Activated CD8-positive, alpha-beta memory T cell treated with anti-CD3 and anti-CD28 coated beads, Interleukin-2, amount 50 U/mL, for 1 hour (primary cell): ENCODE results near the gene RCOR3.
A peak's percentile ranks its signal among the peaks of the same experiment; 100 is the strongest.
"Not testable (repeated sequence)": the region's sequence is repeated elsewhere in the genome, so short reads cannot be mapped to it uniquely, and the experiment has no call there.

Experiments
- DNase-seq: peaks from one replicate; pipeline ENCODE4 v3.0.0-alpha.2; 2020; ENCODE audit errors: extremely low read depth

Gene RCOR3

DNA sequence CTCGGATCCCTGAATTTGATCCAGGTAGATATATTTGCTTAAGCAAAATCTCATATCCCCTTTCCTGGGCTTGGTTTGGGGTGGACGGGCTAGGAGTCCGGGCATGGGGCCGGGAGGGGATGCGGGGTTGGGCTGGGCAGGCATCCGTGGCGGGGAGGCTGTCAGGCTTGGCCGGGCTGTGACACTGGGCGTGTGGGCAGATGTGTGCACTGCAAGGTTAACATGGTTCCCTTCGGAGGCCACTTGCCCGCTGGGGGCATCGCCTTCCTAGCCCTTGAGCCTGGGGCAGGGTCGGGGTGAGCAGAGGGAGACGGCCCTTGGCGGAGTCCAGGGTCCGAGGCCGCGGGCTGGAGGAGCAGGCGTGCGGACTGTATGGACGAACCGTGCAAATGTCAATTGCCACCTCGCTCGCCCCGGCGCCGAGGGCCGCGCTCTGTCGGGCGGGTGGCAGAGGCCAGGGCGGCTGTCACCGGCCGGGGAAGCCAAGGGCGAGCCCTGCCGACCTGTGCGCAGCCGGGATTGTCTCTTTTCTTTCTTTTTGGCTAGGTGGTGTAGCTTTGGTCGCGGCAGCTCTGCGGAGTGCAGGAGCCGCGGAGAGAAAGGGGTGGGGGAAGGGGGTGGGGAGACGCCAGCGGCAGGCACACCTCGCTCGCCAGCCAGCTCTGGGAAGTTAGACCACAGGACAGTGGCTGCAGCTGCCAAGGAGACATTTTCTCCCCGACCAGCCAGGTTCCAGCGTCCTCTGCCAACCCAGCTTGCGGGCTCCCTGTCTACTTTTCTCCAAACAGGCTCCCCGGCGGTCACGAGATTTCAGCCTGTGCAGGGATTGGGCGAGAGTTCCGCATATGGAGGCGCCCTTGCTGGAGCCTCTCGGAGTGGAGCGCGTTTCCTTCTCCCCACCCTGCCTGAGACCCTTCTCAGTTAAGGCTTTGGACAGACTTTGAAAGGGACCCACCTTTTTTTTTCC, 1.3 kb downstream of the RCOR3 start:
- peak; percentile 7 for DNase-seq

DNA sequence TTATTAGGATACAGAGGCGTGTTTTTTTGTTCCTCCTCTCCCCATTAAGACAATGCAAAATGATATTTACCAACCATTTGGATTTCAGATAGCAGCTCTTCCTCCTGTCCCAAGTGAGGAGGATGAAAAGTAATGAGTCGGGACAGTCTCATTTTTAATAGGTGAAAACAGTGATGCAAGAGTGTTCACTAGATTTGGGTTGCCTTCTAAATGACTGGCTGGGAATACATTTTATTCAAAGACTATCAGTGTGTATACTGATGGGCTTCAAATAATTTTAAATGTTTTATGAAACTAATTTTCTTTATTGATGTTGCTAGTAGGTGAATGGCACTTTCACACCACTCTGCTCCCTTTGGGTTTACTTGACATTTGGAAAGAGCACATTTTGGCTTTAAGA, 2.1 kb downstream of the RCOR3 start:
- no peak for DNase-seq

DNA sequence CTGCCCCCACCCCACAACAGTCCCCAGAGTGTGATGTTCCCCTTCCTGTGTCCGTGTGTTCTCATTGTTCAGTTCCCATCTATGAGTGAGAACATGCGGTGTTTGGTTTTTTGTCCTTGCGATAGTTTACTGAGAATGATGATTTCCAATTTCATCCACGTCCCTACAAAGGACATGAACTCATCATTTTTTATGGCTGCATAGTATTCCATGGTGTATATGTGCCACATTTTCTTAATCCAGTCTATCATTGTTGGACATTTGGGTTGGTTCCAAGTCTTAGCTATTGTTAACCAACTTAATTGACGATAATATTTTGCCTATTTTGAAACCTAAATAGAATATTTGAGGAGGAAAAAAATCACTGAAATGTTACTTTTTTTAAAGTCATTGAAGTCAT, 3.9 kb downstream of the RCOR3 start:
- not testable (repeated sequence) for DNase-seq

DNA sequence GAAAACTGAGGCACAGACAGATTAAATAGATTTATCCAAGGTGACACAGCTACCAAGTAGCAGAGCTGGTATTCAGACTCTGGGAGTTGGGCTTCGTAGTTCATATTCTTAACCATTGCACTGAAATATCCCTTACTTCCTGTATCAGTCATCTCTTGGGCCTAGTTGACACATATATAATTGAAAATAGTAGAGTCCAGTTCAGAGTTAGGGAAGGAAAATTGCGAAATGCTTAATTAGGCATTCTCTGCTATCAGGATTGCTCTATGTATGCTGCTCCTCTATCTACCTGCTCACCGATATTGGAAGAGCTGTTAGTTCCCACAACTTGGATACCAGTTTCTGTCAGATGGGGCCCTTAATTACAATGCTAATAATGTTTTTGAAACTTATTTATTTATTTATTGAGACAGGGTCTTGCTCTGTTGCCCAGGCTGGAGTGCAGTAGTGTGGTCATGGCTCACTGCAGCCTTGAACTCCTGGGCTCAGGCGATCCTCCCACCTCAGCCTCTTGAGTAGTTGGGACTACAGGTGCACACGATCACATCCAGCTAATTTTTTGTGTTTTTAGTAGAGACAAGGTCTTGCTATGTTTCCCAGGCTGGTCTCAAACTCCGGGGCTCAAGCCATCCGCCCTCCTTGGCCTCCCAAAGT, 8.2 kb downstream of the RCOR3 start:
- DNase-seq = no peak

DNA sequence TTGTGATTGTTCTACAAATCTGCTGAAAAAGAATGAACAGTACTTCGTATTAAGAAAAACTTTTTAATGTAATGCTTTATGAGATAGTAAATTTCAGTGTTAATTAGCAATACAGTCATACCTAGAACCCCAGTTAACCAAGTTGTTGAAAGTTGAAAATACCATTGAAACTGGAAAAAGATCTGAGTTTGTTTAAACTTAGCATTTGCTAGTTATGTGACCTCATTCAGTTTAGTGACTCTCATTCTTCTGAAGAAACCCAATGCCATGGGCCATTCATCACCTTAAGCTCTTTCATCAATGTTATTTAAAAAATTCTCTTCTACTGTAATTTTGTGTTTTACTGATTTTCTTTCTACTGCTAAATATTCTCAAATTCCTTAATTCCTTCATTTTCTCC, 20.2 kb downstream of the RCOR3 start:
- DNase-seq = no peak

DNA sequence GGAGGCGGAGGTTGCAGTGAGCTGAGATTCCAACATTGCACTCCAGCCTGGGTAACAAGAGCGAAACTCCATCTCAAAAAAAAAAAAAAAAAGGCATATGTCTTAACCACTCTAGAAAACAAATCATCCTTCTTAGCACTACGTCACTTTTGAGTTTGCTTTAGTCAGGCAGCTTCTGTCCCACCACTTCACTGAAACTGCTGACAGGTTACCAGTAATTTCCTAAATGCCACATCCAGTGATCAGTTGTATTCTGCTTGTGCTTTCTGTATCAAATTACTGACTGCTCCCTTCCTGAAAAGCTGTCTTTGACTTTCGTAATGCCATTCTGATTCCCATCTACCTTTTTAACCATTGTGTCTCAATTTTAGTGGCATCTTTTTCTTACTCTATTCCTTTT, 21.7 kb downstream of the RCOR3 start:
- no peak for DNase-seq

DNA sequence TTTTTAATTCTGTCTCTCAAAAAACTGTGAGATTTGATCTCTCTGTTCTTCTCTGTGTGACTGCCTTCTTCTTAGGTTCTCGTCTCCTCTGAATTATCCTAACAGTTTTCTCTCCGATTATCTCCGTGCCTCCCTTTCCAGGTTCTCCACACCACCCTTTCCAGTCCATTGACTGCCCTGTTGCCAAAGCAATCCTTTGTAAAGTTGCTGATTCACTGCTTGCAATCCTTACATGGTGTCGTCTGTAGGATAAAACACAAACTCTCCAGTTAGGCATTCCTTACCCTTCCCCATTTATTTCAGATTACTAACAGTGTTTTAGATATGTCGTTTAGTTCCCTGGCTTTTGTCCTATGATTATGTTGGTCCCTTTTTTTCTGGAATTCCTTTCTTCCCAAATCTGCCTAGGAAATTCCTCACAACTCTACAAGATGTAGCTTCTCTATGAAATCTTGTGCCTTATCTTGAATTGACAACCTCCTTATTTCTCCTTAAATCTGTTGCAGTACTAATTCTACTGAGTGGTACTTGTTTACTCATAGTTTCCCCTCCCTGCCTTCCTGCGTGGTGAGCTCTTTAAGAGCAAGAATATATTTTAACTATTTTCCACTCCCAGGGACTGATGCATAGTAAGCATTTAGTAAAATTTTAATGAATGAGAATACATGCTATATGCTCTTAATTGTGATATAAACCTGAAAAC, 22.3 kb downstream of the RCOR3 start:
- no peak for DNase-seq

DNA sequence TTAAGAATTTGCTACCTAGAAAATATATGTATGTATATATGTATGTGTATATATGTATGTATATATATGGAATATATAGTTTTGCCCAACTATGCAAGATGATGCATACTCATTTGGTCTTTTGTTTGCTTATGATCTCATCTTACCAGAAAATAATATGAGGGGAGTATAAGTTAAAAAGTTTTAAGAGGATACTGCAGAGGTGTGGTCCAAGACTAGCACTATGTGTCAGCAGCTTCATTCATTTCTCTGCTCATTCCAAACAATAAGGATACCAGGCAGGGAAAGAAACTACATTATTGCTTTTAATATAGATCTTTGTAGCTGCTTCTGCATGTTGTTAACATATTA, 22.8 kb downstream of the RCOR3 start:
- DNase-seq = no peak

DNA sequence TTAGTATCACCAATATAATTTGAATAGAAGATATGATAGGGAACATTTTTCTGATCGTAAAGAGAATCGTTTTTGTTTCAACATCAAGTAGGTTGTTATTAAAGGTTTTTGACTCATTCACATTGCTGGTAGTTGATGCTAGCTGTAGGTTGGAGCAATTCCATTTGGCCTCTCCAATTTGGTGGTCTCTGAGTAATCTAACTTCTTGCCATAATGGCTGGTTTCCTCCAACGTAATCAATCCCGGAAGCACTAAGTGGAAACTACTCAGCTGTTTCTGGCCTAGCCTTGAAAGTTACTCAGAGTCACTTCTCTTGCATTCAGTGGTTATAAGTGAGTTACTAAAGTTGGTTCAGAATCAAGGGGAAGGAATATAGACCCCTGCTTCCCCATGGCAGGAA, 26.0 kb downstream of the RCOR3 start:
- no peak for DNase-seq

DNA sequence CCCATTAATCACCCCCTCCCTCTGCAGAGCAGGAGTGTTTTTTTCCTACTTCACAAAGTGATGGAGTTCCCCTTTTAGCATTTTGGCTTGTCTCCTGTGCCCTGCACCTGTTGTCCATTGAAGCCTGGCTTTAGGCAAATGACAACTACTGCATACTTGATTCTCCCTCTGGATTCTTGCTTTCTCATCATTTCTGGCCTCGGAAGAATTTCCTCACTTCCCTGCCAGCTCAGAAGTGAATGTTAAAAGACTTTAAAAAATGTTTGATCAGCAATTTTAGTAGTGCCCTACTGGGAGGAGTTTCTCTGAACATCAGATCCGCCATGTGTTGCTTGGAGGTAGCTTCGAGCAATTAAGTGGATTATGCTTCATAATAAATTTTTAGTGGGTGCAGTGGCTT, 28.1 kb downstream of the RCOR3 start:
- no peak for DNase-seq

DNA sequence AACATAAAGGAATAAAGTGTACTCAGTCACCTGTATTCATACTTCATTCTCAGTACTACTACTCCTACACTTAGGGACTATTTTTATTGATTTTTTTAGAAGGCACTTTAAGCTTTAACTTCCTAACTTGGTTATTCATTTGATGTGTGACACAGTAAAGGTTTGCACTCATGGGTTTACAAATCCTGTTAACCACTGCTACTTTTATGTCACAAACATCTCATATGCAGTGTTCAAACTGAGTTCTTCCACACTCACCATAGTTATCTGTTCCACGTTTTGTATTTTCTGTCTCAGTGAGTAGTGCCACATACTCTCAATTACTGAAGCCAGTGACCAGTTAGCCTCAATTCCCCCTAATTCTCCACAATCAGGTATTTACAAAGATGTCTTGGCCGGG, 33.2 kb downstream of the RCOR3 start:
- DNase-seq = no peak

DNA sequence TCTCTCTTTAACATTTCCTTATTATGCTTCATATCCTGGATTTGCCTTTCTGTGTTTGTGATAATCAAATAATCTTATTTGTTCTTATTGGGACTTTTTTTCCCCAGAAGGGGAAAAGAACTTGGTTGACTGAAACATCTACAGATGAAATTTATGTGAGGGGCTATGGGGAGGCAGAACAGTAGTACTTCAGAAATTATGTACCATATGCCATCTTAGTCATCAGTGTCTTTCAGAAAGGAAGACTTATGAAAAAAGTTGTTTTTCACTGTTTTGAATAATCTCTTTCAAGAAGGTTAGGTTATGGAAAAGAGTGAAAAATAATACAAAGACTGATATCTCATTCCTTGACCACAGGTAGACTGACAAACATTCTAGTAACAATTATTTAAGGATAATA, 37.2 kb downstream of the RCOR3 start:
- no peak for DNase-seq

DNA sequence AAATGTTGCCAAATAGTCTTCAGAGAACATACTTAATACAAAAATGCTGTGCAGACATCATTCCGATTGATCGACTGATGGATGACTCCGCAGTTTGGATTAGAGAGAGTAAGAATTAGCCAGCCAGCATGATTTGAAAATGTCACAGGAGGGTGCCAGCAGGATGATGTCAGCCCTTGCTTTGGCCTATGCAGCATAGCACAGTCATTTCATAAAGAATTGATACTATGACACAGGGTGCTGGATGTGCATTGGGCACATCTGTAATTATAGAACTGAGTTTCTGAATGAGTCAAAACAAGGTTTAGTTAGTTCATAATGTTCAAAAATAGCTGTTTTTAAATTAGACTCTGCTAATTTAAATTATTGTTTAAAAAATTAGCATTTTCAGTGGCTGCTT, 45.9 kb downstream of the RCOR3 start:
- no peak for DNase-seq

DNA sequence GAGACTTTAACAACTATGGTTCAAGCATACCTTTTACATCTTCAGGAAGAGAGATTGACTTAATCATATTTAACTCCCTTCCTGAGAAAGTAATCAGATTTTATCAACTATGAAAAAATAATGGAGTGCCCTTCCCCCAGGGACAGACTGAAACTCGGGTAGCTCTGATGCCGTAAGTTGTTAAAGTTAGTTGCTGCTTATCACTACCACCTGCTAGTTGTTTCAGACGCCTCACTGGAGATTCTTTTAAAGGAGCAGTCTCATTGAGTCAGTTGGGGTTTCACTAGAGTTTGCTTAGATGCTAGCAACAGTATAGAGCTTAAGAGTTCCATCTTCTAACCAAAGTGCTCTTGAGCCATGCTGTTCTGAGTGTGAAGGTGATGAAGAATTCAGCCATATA, 50.5 kb downstream of the RCOR3 start:
- DNase-seq = no peak

DNA sequence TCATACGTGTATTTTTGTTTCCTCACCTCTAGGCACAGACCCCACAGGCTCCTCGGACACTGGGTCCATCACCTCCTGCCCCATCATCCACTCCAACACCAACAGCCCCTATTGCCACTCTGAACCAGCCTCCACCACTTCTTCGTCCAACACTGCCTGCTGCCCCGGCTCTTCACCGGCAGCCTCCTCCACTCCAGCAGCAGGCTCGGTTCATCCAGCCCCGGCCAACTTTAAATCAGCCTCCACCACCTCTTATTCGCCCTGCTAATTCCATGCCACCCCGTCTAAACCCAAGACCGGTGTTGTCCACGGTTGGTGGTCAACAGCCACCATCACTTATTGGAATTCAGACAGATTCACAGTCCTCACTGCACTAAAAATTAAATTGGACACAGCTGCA, 54.2 kb downstream of the RCOR3 start:
- DNase-seq = no peak

DNA sequence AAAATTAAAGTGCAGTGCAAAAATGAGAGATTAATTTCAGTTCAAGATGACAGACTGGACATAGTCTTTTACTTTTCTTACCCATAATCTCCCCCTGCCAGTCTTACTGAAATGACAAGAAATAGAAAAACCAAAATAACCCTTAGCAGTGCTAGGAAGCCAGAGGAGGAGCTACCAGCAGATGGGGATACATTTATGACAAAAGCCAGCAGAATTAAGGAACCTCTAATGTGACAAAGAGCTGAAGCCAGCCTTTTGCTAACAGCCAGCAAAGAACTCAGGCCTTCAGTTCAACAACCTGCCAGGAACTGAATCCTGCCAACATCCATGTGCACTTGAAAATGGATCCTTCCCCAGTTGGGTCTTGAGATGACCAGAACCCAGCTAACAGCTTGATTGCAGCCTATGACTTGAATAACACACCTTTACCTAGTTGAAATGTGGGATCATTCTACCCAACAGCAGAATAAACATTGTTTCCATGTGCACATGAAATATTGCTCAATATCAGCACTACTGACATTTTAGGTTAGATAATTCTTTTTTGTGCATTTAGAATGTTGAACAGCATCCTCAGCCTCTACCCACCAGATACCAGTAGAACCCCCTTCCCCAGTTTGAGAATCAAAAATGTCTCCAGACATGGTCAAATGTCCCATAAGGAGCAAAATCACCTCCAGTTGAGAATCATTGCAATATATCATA, 59.6 kb downstream of the RCOR3 start:
- no peak for DNase-seq

DNA sequence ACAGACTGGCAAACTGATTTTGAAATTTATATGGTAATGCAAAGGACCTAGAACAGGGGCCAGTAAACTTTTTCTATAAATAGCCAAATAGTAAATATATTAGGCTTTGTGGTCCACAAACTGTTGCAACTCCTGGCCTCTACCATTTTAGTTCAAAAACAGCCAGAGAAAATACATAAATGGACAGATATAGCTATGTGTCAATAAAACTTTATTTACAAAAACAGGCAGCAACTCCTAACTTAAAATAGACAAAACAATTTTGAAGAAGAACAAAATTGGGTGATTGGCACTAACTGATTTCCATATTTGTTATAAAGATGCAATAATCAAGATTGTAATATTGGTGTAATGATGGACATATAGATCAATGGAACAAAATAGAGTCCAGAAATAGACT, 60.7 kb downstream of the RCOR3 start:
- DNase-seq = no peak

DNA sequence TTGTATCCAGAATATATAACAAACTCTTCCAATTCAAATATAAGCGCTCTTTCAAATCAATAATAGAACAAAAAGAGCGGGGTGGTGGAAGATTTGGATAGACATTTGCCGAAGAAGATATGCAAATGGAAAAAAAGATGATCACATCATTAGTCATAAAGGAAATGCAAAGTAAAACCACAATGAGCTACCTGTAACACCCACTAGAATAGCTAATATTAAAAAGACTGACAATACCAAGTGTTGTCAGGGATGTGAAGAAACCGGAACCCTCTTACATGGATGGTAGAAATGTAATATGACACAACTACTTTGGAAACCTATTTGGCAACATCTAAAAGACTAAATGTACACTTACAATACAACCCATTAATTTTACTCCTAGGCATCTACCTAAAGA, 61.8 kb downstream of the RCOR3 start:
- DNase-seq = no peak

DNA sequence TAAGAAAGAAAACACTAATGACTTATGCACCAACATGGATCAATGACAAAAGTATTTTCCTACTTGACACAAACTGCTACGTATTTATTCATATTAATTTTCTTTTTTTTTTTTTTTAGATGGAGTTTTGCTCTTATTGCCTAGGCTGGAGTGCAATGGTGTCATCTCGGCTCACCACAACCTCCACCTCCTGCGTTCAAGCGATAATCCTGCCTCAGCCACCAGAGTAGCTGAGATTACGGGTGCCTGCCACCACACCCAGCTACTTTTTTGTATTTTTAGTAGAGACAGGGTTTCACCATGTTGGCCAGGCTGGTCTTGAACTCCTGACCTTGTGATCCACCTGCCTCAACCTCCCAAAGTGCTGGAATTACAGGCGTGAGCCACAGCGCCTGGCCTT, 62.5 kb downstream of the RCOR3 start:
- DNase-seq = not testable (repeated sequence)

DNA sequence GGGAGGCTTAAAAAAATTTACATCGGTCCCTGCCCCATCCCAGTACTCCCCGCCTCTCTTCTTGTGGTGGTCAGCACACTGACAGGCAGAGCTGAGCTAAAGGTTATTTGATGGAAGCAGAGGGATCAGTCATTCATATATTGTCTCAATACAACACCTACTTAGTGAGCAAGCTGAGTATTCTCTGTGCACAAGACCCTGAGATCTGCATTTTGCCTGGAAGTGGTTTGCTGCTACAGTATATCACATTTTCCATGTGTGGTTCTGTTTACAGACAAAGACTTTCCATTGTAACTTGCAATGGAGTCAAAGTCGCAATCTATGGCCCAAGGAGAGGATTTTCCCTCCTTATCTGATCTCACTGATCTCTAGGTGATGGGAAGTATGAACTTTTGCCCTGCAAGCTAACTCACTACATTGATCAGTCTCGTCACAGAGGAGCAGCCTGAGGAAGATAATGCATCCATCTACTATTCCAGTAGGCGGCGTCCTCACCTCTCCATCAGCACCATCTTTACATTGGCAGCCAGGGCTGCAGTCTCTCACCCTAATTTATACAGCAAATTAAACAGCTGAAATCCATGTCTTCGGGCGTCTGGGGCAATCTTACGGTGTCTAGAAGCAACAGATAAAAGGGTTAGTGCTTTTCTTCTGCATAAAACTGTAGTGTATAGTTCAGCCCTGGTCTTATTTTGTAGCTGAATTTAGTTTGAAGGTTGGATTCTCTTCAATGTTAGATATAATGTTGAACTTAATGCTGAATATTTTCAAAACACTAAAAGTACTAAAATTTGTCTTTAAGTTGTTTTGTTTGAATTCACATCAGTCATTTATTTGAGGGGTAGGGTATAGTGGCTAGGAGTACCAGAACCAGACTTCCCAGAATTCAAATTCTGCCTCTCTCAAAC, 64.2 kb downstream of the RCOR3 start:
- no peak for DNase-seq
